ENCODE results near the gene LARP7. TPM values are rescaled to one million over a fixed set of nuclear protein-coding genes. Genes with fewer than 3 reads are reported as not detected.

Gene LARP7
- total RNA-seq, 2 donors from 2014 or later, result 54.2 to 57.6 TPM

DNA sequence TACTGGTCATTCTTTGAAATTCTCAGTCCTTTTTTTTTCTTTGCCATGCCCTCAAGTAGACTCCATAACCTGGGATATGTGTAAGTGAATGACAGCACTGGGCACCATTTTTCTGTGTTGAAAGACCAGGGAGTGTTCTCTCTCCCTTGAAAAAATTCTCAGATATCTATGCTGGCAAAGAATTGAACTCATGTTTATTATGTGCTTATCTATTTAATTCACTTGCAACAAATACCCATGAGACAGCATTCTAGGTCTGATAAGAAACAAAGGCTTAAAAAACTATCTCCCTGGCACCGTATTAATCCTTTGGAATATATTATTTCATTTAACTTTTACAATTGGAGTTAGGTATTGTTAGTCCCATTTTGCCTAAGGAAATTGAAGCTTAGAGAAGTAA lies 36.7 kb downstream of the LARP7 start:
- Histone ChIP-seq H3K4me1 (ENCODE audit: control insufficient read depth in 1 of 2, low read depth in 2 of 2) (peaks cover 9 to 10% of the 10 kb centered on the region in 2 donors), H3K36me3 (no peaks in the 10 kb centered on the region), H3K4me3 (no peak overlapping the region), H3K27me3 (replicated peaks; ENCODE audit: insufficient read depth) (no peaks in the 10 kb centered on the region), H3K27ac (no peak overlapping the region), H3K9me3 (no peaks in the 10 kb centered on the region)
- TF ChIP-seq, protein P1, sequence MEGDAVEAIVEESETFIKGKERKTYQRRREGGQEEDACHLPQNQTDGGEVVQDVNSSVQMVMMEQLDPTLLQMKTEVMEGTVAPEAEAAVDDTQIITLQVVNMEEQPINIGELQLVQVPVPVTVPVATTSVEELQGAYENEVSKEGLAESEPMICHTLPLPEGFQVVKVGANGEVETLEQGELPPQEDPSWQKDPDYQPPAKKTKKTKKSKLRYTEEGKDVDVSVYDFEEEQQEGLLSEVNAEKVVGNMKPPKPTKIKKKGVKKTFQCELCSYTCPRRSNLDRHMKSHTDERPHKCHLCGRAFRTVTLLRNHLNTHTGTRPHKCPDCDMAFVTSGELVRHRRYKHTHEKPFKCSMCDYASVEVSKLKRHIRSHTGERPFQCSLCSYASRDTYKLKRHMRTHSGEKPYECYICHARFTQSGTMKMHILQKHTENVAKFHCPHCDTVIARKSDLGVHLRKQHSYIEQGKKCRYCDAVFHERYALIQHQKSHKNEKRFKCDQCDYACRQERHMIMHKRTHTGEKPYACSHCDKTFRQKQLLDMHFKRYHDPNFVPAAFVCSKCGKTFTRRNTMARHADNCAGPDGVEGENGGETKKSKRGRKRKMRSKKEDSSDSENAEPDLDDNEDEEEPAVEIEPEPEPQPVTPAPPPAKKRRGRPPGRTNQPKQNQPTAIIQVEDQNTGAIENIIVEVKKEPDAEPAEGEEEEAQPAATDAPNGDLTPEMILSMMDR (IDR thresholded peaks at IDR 0.05), result no peak
- DNase-seq (ENCODE audit: low spot score), result no peak
- no peak for ATAC-seq (ENCODE audit: insufficient number of reproducible peaks, low FRiP score, low read depth)

DNA sequence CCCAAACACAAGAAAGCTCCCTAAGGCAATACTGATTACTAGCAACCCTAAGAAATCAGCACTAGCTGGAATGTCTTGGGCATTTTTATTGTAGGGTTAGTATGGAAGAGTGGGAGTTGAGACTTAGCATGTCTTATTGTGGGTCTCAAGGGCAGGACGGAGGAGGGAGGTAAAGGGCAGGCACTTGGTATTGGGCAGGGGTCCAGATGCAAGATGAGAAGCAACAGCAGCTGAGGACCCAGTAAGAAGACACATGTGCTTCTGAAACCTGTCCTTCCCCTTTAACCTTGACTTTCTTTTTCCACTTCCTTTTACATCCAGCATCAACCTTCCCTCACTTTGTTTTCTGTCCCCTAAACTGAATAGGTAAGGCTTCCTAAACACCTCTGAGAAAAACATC lies 37.4 kb downstream of the LARP7 start:
- TF ChIP-seq, protein P1 (IDR thresholded peaks at IDR 0.05), result no peak
- Histone ChIP-seq H3K4me3 (no peak overlapping the region), H3K27ac (no peak overlapping the region), H3K9me3 (no peaks in the 10 kb centered on the region), H3K4me1 (ENCODE audit: control insufficient read depth in 1 of 2, low read depth in 2 of 2) (peaks cover 9 to 10% of the 10 kb centered on the region in 2 donors), H3K27me3 (replicated peaks; ENCODE audit: insufficient read depth) (no peaks in the 10 kb centered on the region), H3K36me3 (no peaks in the 10 kb centered on the region)
- ATAC-seq (ENCODE audit: insufficient number of reproducible peaks, low FRiP score, low read depth) (no peak), DNase-seq (ENCODE audit: low spot score) (no peak)

DNA sequence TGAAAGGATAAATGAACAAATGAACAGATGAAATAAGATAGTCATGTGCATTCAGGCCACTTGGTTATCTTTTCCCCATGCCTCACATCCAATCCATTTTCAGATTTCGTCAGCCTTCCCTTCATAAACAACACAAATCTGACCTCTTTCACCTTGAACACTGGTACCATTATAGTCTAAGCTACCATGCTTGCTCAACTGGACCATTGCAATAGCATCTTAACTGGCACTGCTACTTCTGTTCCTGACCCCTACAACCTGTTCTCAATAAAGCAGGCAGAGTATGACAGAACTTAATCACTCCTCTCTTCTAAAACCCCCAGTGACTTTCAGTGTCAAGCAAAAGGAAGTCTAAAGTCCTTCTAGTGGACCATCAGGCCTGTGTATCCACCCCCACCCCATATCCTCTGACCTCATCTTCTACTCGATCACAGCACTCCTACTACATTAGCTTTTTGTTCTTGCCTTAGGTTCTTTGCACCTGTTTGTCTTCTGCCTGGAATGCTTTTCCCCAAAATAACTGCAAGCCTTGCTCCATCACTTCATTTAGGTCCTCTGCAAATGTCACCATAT lies 40.7 kb downstream of the LARP7 start:
- no peaks in the 10 kb centered on the region for H3K36me3 ChIP-seq
- H3K4me1 ChIP-seq (ENCODE audit: control insufficient read depth in 1 of 2, low read depth in 2 of 2), result no peaks in the 10 kb centered on the region
- no peaks in the 10 kb centered on the region for H3K9me3 ChIP-seq
- no peak overlapping the region for H3K4me3 ChIP-seq
- H3K27ac ChIP-seq, result no peak overlapping the region
- TF ChIP-seq, protein P1 (IDR thresholded peaks at IDR 0.05), result no peak
- no peak for ATAC-seq (ENCODE audit: insufficient number of reproducible peaks, low FRiP score, low read depth)
- H3K27me3 ChIP-seq (replicated peaks; ENCODE audit: insufficient read depth), result no peaks in the 10 kb centered on the region
- DNase-seq (ENCODE audit: low spot score), result no peak

DNA sequence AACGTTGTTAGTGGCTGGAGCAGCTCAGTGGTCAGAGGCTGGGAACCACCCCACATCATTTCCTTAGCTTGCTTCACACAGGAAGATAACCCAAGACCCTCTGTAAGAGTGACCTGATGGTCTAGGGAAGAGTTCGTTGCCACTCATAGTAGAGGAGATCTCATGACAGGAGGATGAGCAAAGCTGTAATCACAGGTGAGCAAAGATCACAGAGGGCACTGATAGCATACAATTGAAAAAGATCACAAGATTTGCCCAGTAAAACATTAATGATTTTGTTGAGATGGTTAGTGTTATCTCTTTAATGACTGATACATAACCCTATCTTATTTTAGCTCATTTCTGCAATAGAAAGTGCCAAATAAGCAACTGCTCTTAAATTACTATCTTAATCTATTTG lies 44.1 kb downstream of the LARP7 start:
- TF ChIP-seq, protein P1 (IDR thresholded peaks at IDR 0.05), result no peak
- ATAC-seq (ENCODE audit: insufficient number of reproducible peaks, low FRiP score, low read depth) (no peak), DNase-seq (ENCODE audit: low spot score) (no peak)

DNA sequence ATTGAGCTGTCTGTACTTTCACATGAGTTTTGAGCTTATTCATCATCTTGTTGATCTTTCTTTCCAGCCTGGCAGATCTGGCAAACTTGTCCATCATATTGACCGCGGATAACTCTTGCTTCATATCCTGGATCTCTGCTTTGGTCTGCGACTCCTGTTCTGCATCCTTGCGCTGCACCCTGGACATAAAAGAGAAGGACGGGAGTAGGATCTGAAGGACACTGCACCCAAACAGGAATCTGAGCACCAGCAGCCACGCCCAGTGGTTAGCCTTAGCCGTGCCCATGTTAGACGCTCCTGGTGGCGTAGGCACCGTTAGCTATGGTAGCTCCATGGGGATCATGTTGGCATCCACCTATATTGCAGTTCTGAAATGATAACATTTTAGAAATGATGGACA lies 56.6 kb downstream of the LARP7 start:
- DNase-seq (ENCODE audit: low spot score), result no peak
- Histone ChIP-seq H3K4me1 (ENCODE audit: control insufficient read depth in 1 of 2, low read depth in 2 of 2) (no peaks in the 10 kb centered on the region), H3K9me3 (no peaks in the 10 kb centered on the region), H3K27me3 (replicated peaks; ENCODE audit: insufficient read depth) (no peaks in the 10 kb centered on the region), H3K4me3 (no peak overlapping the region), H3K27ac (no peak overlapping the region), H3K36me3 (no peaks in the 10 kb centered on the region)
- no peak for ATAC-seq (ENCODE audit: insufficient number of reproducible peaks, low FRiP score, low read depth)
- TF ChIP-seq, protein P1 (IDR thresholded peaks at IDR 0.05), result no peak

More for the DNA sequence above, 44.1 kb downstream of the LARP7 start:
- no peaks in the 10 kb centered on the region for H3K4me1 ChIP-seq (ENCODE audit: control insufficient read depth in 1 of 2, low read depth in 2 of 2)
- no peak overlapping the region for H3K4me3 ChIP-seq
- no peaks in the 10 kb centered on the region for H3K9me3 ChIP-seq
- no peaks in the 10 kb centered on the region for H3K36me3 ChIP-seq
- no peaks in the 10 kb centered on the region for H3K27me3 ChIP-seq (replicated peaks; ENCODE audit: insufficient read depth)
- no peak overlapping the region for H3K27ac ChIP-seq

All from thoracic aorta (tissue), 2 donors.